Measurements from ENCODE around the gene ARFGAP3. TPM values are rescaled to one million over a fixed set of nuclear protein-coding genes. Genes with fewer than 3 reads are reported as not detected.
A peak's percentile ranks its signal among the peaks of the same experiment; 100 is the strongest.

ARFGAP3 gene
- total RNA-seq, 1 experiment from 2014 or later: 20.5 TPM

- DNase-seq (ENCODE audit: low spot score): peak; percentile 50
- in situ Hi-C loops (cut with HindIII; ENCODE audit: low sequenced_read_pairs): no loop called here
Observed at GRCh38 chr22:42805016-42805997, 51.8 kb downstream of the ARFGAP3 start.

- DNase-seq (ENCODE audit: low spot score): no peak
- in situ Hi-C loops (cut with HindIII; ENCODE audit: low sequenced_read_pairs): no loop called here
Observed at GRCh38 chr22:42803389-42803788, 53.7 kb downstream of the ARFGAP3 start.

GRCh38 chr22:42801252-42802080 is 55.6 kb downstream of the ARFGAP3 start:
- DNase-seq (ENCODE audit: low spot score): no peak
- in situ Hi-C loops (cut with HindIII; ENCODE audit: low sequenced_read_pairs): no loop called here

- DNase-seq (ENCODE audit: low spot score): no peak
- in situ Hi-C loops (cut with HindIII; ENCODE audit: low sequenced_read_pairs): no loop called here
Observed at GRCh38 chr22:42800451-42801251, 56.4 kb downstream of the ARFGAP3 start.

- in situ Hi-C loops (cut with HindIII; ENCODE audit: low sequenced_read_pairs): no loop called here
- DNase-seq (ENCODE audit: low spot score): no peak
Observed at GRCh38 chr22:42799461-42800405, 57.3 kb downstream of the ARFGAP3 start.

GRCh38 chr22:42799061-42799460 is 58.0 kb downstream of the ARFGAP3 start:
- DNase-seq (ENCODE audit: low spot score): no peak
- in situ Hi-C loops (cut with HindIII; ENCODE audit: low sequenced_read_pairs): no loop called here

GRCh38 chr22:42797011-42797410 is 60.1 kb downstream of the ARFGAP3 start:
- in situ Hi-C loops (cut with HindIII; ENCODE audit: low sequenced_read_pairs): no loop called here

DNA sequence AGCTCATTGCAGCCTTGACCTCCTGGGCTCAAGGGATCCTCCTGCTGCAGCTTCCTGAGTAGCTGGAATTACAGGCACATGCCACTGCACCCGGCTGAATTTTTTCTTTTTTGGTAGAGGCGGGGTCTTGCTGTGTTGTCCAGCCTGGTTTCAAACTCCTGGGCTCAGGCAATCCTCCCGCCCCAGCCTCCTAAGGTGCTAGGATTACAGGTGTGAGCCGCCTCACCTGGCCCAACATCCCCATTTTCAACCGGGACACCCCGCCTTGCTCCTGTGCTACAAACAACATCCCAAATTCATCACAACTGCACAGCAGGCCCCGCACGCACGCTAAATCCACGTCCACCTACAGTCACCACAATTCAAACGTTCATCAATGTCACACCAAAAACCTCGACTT is 61.0 kb downstream of the ARFGAP3 start:
- in situ Hi-C loops (cut with HindIII; ENCODE audit: low sequenced_read_pairs): no loop called here
- no peak for DNase-seq (ENCODE audit: low spot score)

More at GRCh38 chr22:42797011-42797410, 60.1 kb downstream of the ARFGAP3 start:
- no peak for DNase-seq (ENCODE audit: low spot score)

DNA sequence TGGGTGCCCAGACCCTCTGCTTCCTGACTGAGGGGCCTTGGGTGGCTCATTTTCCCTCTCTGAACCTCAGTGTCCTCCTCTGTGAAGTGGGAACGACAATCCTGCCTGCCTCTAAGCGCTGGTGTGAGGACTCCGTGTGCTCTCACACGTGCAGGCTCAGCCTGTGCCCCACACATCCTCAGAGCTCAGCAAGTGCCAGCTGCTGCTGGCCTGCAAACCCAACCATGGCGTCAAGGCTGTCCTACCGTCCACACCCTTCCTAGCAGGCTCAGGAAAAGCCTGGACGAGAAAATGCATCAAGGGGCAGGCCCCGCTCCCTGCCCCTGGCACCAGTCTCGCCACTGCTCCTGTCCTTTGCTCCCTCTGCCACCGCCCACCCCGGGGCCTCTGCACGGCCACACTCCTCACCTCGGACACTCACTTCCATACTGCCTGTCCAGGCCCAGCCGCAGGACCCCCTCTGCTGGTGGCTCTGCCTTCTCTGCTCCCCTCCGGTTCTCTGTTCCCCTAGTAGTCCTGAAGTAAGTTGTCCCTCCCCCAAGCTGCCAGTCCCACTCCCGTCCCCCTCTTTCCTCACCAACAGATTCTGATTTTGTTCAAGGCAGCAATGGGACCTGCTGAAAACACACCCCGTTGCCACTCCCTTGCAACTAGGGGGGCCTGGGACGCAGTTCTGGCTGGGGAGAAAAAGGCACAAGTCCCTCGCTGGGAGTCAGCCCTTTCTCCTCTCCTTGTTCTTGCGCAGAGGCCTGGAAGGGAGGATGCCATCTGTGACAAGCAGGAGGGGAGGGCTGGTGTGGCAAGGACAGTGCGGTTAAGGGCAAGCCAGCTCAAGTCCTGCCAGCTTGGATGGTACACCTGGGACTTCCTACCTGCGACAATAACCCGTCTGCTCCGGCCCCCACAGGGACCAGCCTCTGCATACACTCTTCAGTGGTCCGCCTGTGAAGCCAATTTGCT is 62.2 kb downstream of the ARFGAP3 start:
- in situ Hi-C loops (cut with HindIII; ENCODE audit: low sequenced_read_pairs): no loop called here

GRCh38 chr22:42793848-42794405 is 63.1 kb downstream of the ARFGAP3 start:
- no peak for DNase-seq (ENCODE audit: low spot score)
- in situ Hi-C loops (cut with HindIII; ENCODE audit: low sequenced_read_pairs): no loop called here

More for the DNA sequence above, 62.2 kb downstream of the ARFGAP3 start:
- DNase-seq (ENCODE audit: low spot score): no peak

- in situ Hi-C loops (cut with HindIII; ENCODE audit: low sequenced_read_pairs): no loop called here
Observed at GRCh38 chr22:42792909-42793847, 63.9 kb downstream of the ARFGAP3 start.

DNA sequence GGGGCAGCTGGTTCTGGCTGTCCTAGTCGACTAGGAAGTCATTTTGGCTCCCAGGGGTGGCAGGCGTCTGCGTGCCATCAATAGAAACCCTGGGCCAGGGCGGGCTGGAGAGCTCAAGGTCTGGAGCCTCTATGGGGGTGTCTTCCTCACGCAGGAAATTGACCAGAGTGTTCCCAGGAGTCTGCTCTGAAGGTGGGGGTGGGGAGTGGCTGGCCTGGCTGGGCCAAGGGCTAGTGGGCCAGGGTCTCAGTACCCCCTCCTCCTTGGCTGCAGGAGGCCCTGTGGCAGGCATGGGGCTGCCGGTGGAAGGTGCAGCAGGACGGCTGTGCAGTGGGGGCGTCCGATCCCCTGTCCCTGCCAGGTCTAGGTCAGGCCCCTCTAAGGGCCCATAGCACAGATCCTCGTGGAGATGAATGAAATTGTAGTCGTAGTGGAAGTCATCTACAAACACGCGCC is 64.6 kb downstream of the ARFGAP3 start:
- DNase-seq (ENCODE audit: low spot score): no peak
- in situ Hi-C loops (cut with HindIII; ENCODE audit: low sequenced_read_pairs): no loop called here

More at GRCh38 chr22:42792909-42793847, 63.9 kb downstream of the ARFGAP3 start:
- no peak for DNase-seq (ENCODE audit: low spot score)

DNA sequence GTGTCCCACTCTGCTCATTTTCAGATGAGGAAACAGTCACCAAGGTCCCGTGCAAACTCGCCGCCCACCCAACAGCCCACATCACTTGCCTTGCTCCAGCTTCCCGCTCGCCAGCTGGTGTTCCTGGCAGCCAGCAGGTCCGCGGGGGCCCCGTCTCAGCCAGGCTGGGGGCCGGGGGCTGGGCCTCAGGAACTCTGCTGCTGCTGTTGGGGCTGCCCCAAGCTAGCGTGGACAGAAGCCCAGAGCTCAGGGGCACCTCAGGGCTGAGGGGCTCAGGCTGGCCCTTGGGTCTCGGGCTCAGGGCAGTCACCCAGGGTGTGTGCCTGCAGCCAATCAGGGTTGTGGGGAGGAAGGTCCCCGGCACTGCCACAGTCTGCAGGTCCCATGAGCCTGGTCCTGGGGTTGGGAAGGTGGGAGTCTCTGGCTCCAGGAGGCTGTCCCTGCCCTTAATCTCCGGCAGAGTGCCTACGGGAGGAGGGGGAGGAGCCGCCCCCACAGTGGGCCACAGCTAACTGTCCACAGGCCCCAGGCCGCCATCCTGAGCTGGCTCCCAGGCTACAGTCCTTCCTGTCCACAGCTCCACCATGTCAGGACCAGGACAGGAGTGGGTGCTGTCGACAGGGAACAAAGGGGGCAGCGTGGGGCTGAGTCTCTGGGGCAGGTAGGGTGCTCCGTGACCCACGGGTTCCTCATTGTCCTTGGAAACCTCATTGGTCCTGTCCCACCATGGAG is 65.2 kb downstream of the ARFGAP3 start:
- DNase-seq (ENCODE audit: low spot score): no peak
- in situ Hi-C loops (cut with HindIII; ENCODE audit: low sequenced_read_pairs): no loop called here

GRCh38 chr22:42788466-42788865 is 68.6 kb downstream of the ARFGAP3 start:
- in situ Hi-C loops (cut with HindIII; ENCODE audit: low sequenced_read_pairs): no loop called here

DNA sequence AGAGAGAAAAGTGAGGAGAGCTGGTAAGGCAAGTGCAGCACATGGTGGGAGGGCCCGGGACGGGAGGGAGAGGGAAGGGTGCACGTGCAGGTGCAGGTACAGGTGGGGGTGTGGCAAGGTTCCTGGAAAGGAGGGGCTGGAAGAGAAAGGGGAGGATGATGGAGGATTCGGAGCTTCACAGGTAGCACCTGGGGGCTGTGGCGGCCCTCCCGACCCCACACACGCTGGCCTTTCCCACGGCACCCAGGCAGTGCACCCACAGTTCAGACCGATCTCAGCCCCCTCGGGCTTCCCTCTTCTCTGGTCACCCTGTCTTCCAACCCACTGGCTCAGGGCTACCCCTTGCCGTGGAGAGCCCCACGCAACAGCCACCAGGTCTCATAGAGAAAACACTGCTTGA is 69.1 kb downstream of the ARFGAP3 start:
- no peak for DNase-seq (ENCODE audit: low spot score)
- in situ Hi-C loops (cut with HindIII; ENCODE audit: low sequenced_read_pairs): no loop called here

More at GRCh38 chr22:42788466-42788865, 68.6 kb downstream of the ARFGAP3 start:
- no peak for DNase-seq (ENCODE audit: low spot score)

Measured in G401 (cell line).